K562 (cell line): ENCODE data around the gene MANEAL. TPM values are rescaled to one million over a fixed set of nuclear protein-coding genes. Genes with fewer than 3 reads are reported as not detected.
A peak's percentile ranks its signal among the peaks of the same experiment; 100 is the strongest.

Experiments used
- BDP1 ChIP-seq: IDR thresholded peaks from 3 replicates; pipeline ENCODE4 v1.6.1; 2011; ENCODE audit not compliant: insufficient read length, insufficient read depth
- CBX5 ChIP-seq: IDR thresholded peaks from 2 replicates; pipeline ENCODE4 v1.6.1; 2014; ENCODE audit warnings: low read depth, borderline replicate concordance
- CHD2 ChIP-seq: IDR thresholded peaks from 2 replicates; pipeline ENCODE4 v1.6.1; 2011; ENCODE audit warnings: low read depth, low read length
- DPF2 ChIP-seq: fragments of 450-650 bp; IDR thresholded peaks from 2 replicates; pipeline ENCODE4 v1.6.1; 2016
- FOS ChIP-seq: IDR thresholded peaks from 3 replicates; pipeline ENCODE4 v1.6.1; 2011; ENCODE audit not compliant: insufficient read length; ENCODE audit errors: extremely low read depth
- FOXP1 ChIP-seq: sonication (generic); formaldehyde crosslinking; IDR thresholded peaks from 2 replicates; pipeline ENCODE4 v1.8.0; 2022; ENCODE audit warnings: mild to moderate bottlenecking, missing genetic modification reagents
- GTF2E2 ChIP-seq: fragments of 200-800 bp; sonication (Bioruptor generic); IDR thresholded peaks from 2 replicates; pipeline ENCODE4 v1.6.1; 2016; ENCODE audit warnings: missing genetic modification characterization, missing compliant biosample characterization
- HDAC8 ChIP-seq: fragments of 450-650 bp; IDR thresholded peaks from 2 replicates; pipeline ENCODE4 v1.6.1; 2016; ENCODE audit warnings: mild to moderate bottlenecking, missing genetic modification characterization, moderate library complexity, missing compliant biosample characterization
- HSF4 ChIP-seq: fragments of 250-450 bp; sonication (Bioruptor Pico); IDR thresholded peaks from 2 replicates; pipeline ENCODE4 v2.1.2; 2022; ENCODE audit warnings: mild to moderate bottlenecking, moderate library complexity, borderline replicate concordance
- KDM4B ChIP-seq, 2 experiments: fragments of 450-650 bp in 1 of 2; sonication (generic) in 1 of 2; IDR thresholded peaks; 2 replicates each; pipeline ENCODE4 v1.6.1; 2016 to 2017; ENCODE audit warnings: borderline replicate concordance in 2 of 2, antibody characterized with exemption in 1 of 2, low read depth in 1 of 2, mild to moderate bottlenecking in 1 of 2
- L3MBTL2 ChIP-seq: fragments of 450-650 bp; IDR thresholded peaks from 2 replicates; pipeline ENCODE4 v1.6.1; 2016; ENCODE audit warnings: mild to moderate bottlenecking, moderate library complexity
- SAFB2 ChIP-seq: fragments of 200-400 bp; formaldehyde crosslinking; IDR thresholded peaks from 2 replicates; pipeline ENCODE4 v1.6.1; 2018; ENCODE audit warnings: borderline replicate concordance, low read length, low read depth, moderate library complexity; ENCODE audit not compliant: severe bottlenecking
- SAP30 ChIP-seq: fragments of 200-600 bp; sonication (generic); IDR thresholded peaks from 2 replicates; pipeline ENCODE4 v1.6.1; 2012; ENCODE audit warnings: borderline replicate concordance, low read depth, mild to moderate bottlenecking, moderate library complexity, low read length, control low read depth, inconsistent platforms; ENCODE audit not compliant: insufficient read depth, poor library complexity, severe bottlenecking
- SIN3A ChIP-seq, 2 experiments: fragments of 150-350 bp in 1 of 2; IDR thresholded peaks; 2 replicates each; pipeline ENCODE4 v1.6.1; 2011 to 2016; ENCODE audit warnings: borderline replicate concordance in 2 of 2, low read depth in 2 of 2, low read length in 2 of 2, mild to moderate bottlenecking in 2 of 2, moderate library complexity in 2 of 2; ENCODE audit not compliant: control insufficient read depth in 1 of 2
- SP1 ChIP-seq: sonication (generic); formaldehyde crosslinking; IDR thresholded peaks from 2 replicates; pipeline ENCODE4 v1.8.1; 2022; ENCODE audit warnings: mild to moderate bottlenecking, missing genetic modification reagents
- TAL1 ChIP-seq: fragments of 450-650 bp; IDR thresholded peaks from 2 replicates; pipeline ENCODE4 v1.6.1; 2016; ENCODE audit warnings: mild to moderate bottlenecking
- UBTF ChIP-seq, 2 experiments: IDR thresholded peaks; 2 replicates each; pipeline ENCODE4 v1.6.1; 2012; ENCODE audit warnings: improper control_type of control experiment in 2 of 2, low read depth in 2 of 2, low read length in 2 of 2, borderline replicate concordance in 1 of 2
- XRCC5 ChIP-seq: fragments of 200-400 bp; formaldehyde crosslinking; IDR thresholded peaks from 2 replicates; pipeline ENCODE4 v1.6.1; 2017; ENCODE audit warnings: low read depth, mild to moderate bottlenecking, low read length
- ZNF140 ChIP-seq: fragments of 250-450 bp; sonication (Bioruptor Pico); IDR thresholded peaks from 2 replicates; pipeline ENCODE4 v1.8.0; 2021; ENCODE audit warnings: moderate library complexity, mild to moderate bottlenecking, inconsistent platforms
- ZNF184 ChIP-seq: sonication (generic); formaldehyde crosslinking; IDR thresholded peaks from 2 replicates; pipeline ENCODE4 v1.5.0; 2020; ENCODE audit warnings: missing genetic modification reagents
- ZNF212 ChIP-seq: fragments of 450-650 bp; formaldehyde crosslinking; IDR thresholded peaks from 2 replicates; pipeline ENCODE4 v1.4.0; 2020; ENCODE audit warnings: mild to moderate bottlenecking
- ZNF3 ChIP-seq: fragments of 250-450 bp; sonication (Bioruptor Pico); IDR thresholded peaks from 2 replicates; pipeline ENCODE4 v1.5.0; 2021; ENCODE audit warnings: mild to moderate bottlenecking, moderate library complexity
- ZNF592 ChIP-seq: fragments of 450-650 bp; IDR thresholded peaks from 2 replicates; pipeline ENCODE4 v1.6.1; 2017; ENCODE audit warnings: antibody characterized with exemption, mild to moderate bottlenecking
- ZNF766 ChIP-seq: fragments of 200-800 bp; sonication (Bioruptor generic); conservative IDR thresholded peaks from 2 replicates; pipeline ENCODE4 v1.6.1; 2016; ENCODE audit warnings: missing genetic modification characterization, missing compliant biosample characterization
- polyA plus RNA-seq, 8 experiments: library from polyadenylated mRNA; depleted of rRNA in 4 of 8; stranded (reverse) in 5 of 8; unstranded in 3 of 8; fragments of >200 nt; fragmentation: Nextera tagmentation in 2 of 8; fragmentation: Illumina TruSeq in 1 of 8; extraction: Ambion mirVana in 2 of 8; extraction: Trizol in 1 of 8; gene quantifications; 2 replicates each; pipeline versions ENCODE4 v1.2.1 to v1.2.3, GENCODE V29; 2011 to 2014; ENCODE audit warnings: inconsistent platforms in 1 of 8, missing spikeins in 1 of 8
- total RNA-seq, 7 experiments: library from RNA; depleted of rRNA in 6 of 7; stranded (reverse); fragments of >200 nt in 6 of 7; fragmentation: Illumina TruSeq in 2 of 7; extraction: Trizol in 2 of 7; gene quantifications; 2 replicates each; pipeline versions ENCODE4 v1.2.1 to v1.2.3, GENCODE V29; 2011 to 2021; ENCODE audit warnings: low replicate concordance in 1 of 7

MANEAL gene
- total and polyA plus RNA-seq, 9 of the 15 experiments (the other 6 are each of a cell fraction or from before 2014, with no cell fraction given): 0.37 to 3.2 (median 1.2) TPM

GRCh38 chr1:37764414-37764825 lies 29.2 kb upstream of the MANEAL start (continued):
- TF ChIP-seq FOS (no peak), ZNF766 (CRISPR knock-in tag) (peak; percentile 98), L3MBTL2 (no peak), FOXP1 (CRISPR knock-in tag) (peak; percentile 99), XRCC5 (peak; percentile 75; the same call in 1 of the 2 replicates), ZNF184 (CRISPR knock-in tag) (peak; percentile 88), GTF2E2 (tag) (no peak), ZNF3 (no peak), HSF4 (CRISPR knock-in tag) (no peak), DPF2 (no peak), UBTF (IDR thresholded peaks at IDR 0.05; ENCODE audit: borderline replicate concordance in 1 of 2, low read depth in 2 of 2, low read length in 2 of 2) (peak in 1 of 2 experiments; percentile 78; a peak in 2 of 4 replicates), SP1 (CRISPR knock-in tag) (peak; percentile 44; the same call in 1 of the 2 replicates), ZNF592 (no peak), SIN3A (IDR thresholded peaks at IDR 0.05; ENCODE audit: borderline replicate concordance in 2 of 2, control insufficient read depth in 1 of 2, low read depth in 2 of 2, low read length in 2 of 2) (peak; percentile 97 to 100), BDP1 (no peak), ZNF140 (CRISPR knock-in tag) (no peak), TAL1 (no peak), HDAC8 (no peak), CHD2 (no peak), ZNF212 (CRISPR knock-in tag) (no peak), CBX5 (no peak), SAP30 (peak; percentile 97), KDM4B (IDR thresholded peaks at IDR 0.05; ENCODE audit: borderline replicate concordance in 2 of 2, low read depth in 1 of 2) (0 out of 4 replicates have a peak, but pooled peaks of 1 of the 2 experiments have one; percentile 68), SAFB2 (no peak)
